ACC112 (cell line): ENCODE measurements around the gene CCDC51.
"Not testable (repeated sequence)": the region's sequence is repeated elsewhere in the genome, so short reads cannot be mapped to it uniquely, and the experiment has no call there.

Experiments
- H2AFZ ChIP-seq: fragments of 200-600 bp; sonication (generic); one replicate; pipeline ENCODE4 v1.6.0; 2017; ENCODE audit warnings: antibody characterized with exemption, low read length; ENCODE audit not compliant: unreplicated experiment
- H3K27ac ChIP-seq: fragments of 200-600 bp; sonication (generic); 2 replicates; pipeline ENCODE4 v1.5.1; 2014; ENCODE audit warnings: low read depth, mild to moderate bottlenecking, antibody characterized with exemption, low read length, moderate library complexity
- H3K27me3 ChIP-seq: fragments of 200-600 bp; sonication (generic); 2 replicates; pipeline ENCODE4 v1.6.1; 2014; ENCODE audit warnings: mild to moderate bottlenecking, antibody characterized with exemption, low read length, moderate library complexity, mixed read lengths; ENCODE audit not compliant: insufficient read depth
- H3K36me3 ChIP-seq: fragments of 200-600 bp; sonication (generic); 2 replicates; pipeline ENCODE4 v1.6.1; 2016; ENCODE audit warnings: mild to moderate bottlenecking, antibody characterized with exemption, low read length, moderate library complexity, mixed read lengths; ENCODE audit not compliant: insufficient read depth
- H3K4me1 ChIP-seq: fragments of 200-600 bp; sonication (generic); one replicate; pipeline ENCODE4 v1.6.1; 2016; ENCODE audit warnings: low read length, mixed read lengths; ENCODE audit not compliant: insufficient read depth, unreplicated experiment, control insufficient read depth
- H3K4me3 ChIP-seq: fragments of 200-600 bp; sonication (generic); 2 replicates; pipeline ENCODE4 v1.5.1; 2014; ENCODE audit warnings: mild to moderate bottlenecking, low read depth, low read length
- H3K79me2 ChIP-seq: fragments of 200-600 bp; sonication (generic); one replicate; pipeline ENCODE4 v1.6.0; 2016; ENCODE audit warnings: low read length; ENCODE audit not compliant: control insufficient read depth, unreplicated experiment, insufficient read depth

Gene CCDC51

GRCh38 chr3:48465531-48466378, 25.8 kb upstream of the CCDC51 start:
- Histone ChIP-seq H3K4me3 (peak overlapping the region; percentile 84), H3K36me3 (peaks cover 8% of the 10 kb centered on the region), H3K79me2 (peaks cover 46% of the 10 kb centered on the region), H3K4me1 (peaks cover 49% of the 10 kb centered on the region), H3K27me3 (no peaks in the 10 kb centered on the region), H2AFZ (no peak overlapping the region), H3K27ac (peak overlapping the region; percentile 97)

GRCh38 chr3:48465237-48465530, 25.3 kb upstream of the CCDC51 start:
- Histone ChIP-seq H2AFZ (no peak overlapping the region), H3K27me3 (no peaks in the 10 kb centered on the region), H3K79me2 (peaks cover 40% of the 10 kb centered on the region), H3K4me3 (no peak overlapping the region), H3K27ac (peak overlapping the region; percentile 97), H3K36me3 (peaks cover 10% of the 10 kb centered on the region), H3K4me1 (peaks cover 44% of the 10 kb centered on the region)

- H2AFZ ChIP-seq = no peak overlapping the region
- no peak overlapping the region for H3K4me3 ChIP-seq
- H3K79me2 ChIP-seq = peaks cover 36% of the 10 kb centered on the region
- H3K27ac ChIP-seq = peak overlapping the region; percentile 97
- H3K27me3 ChIP-seq = no peaks in the 10 kb centered on the region
- peaks cover 39% of the 10 kb centered on the region for H3K4me1 ChIP-seq
- H3K36me3 ChIP-seq = peaks cover 10% of the 10 kb centered on the region
Measured at GRCh38 chr3:48464713-48465221, 24.8 kb upstream of the CCDC51 start.

GRCh38 chr3:48463703-48464102, 23.8 kb upstream of the CCDC51 start:
- Histone ChIP-seq H3K27ac (no peak overlapping the region), H2AFZ (no peak overlapping the region), H3K79me2 (peaks cover 26% of the 10 kb centered on the region), H3K27me3 (no peaks in the 10 kb centered on the region), H3K4me3 (no peak overlapping the region), H3K4me1 (peaks cover 30% of the 10 kb centered on the region), H3K36me3 (peaks cover 15% of the 10 kb centered on the region)

- not testable (repeated sequence) for H3K27ac ChIP-seq, H2AFZ ChIP-seq, H3K27me3 ChIP-seq, H3K79me2 ChIP-seq, H3K4me3 ChIP-seq
- Histone ChIP-seq H3K36me3 (peaks cover 20% of the 10 kb centered on the region), H3K4me1 (peaks cover 11% of the 10 kb centered on the region)
Measured at GRCh38 chr3:48461767-48462166, 21.8 kb upstream of the CCDC51 start.

GRCh38 chr3:48460517-48460902, 20.6 kb upstream of the CCDC51 start:
- peaks cover 6% of the 10 kb centered on the region for H3K4me1 ChIP-seq
- no peak overlapping the region for H3K4me3 ChIP-seq
- no peaks in the 10 kb centered on the region for H3K27me3 ChIP-seq
- H3K79me2 ChIP-seq = no peaks in the 10 kb centered on the region
- no peak overlapping the region for H3K27ac ChIP-seq
- H3K36me3 ChIP-seq = peaks cover 20% of the 10 kb centered on the region
- H2AFZ ChIP-seq = no peak overlapping the region

GRCh38 chr3:48459773-48460516, 20.0 kb upstream of the CCDC51 start:
- Histone ChIP-seq H3K4me3 (no peak overlapping the region), H3K27ac (no peak overlapping the region), H3K36me3 (peaks cover 22% of the 10 kb centered on the region), H2AFZ (no peak overlapping the region), H3K27me3 (no peaks in the 10 kb centered on the region), H3K79me2 (no peaks in the 10 kb centered on the region), H3K4me1 (peaks cover 1% of the 10 kb centered on the region)

GRCh38 chr3:48459331-48459730, 19.4 kb upstream of the CCDC51 start:
- no peaks in the 10 kb centered on the region for H3K27me3 ChIP-seq
- H3K4me3 ChIP-seq = no peak overlapping the region
- H3K4me1 ChIP-seq = no peaks in the 10 kb centered on the region
- H3K27ac ChIP-seq = no peak overlapping the region
- no peaks in the 10 kb centered on the region for H3K79me2 ChIP-seq
- H3K36me3 ChIP-seq = peaks cover 23% of the 10 kb centered on the region
- H2AFZ ChIP-seq = no peak overlapping the region

- Histone ChIP-seq H3K4me3 (no peak overlapping the region), H3K79me2 (no peaks in the 10 kb centered on the region), H3K4me1 (no peaks in the 10 kb centered on the region), H3K36me3 (peaks cover 27% of the 10 kb centered on the region), H3K27ac (no peak overlapping the region), H3K27me3 (no peaks in the 10 kb centered on the region), H2AFZ (no peak overlapping the region)
Measured at GRCh38 chr3:48456456-48456855, 16.5 kb upstream of the CCDC51 start.

GRCh38 chr3:48451270-48451669, 11.4 kb upstream of the CCDC51 start:
- H3K27ac ChIP-seq = no peak overlapping the region
- peaks cover 26% of the 10 kb centered on the region for H3K79me2 ChIP-seq
- peaks cover 7% of the 10 kb centered on the region for H3K4me1 ChIP-seq
- peaks cover 8% of the 10 kb centered on the region; the same call in 1 of the 2 replicates for H3K36me3 ChIP-seq
- no peaks in the 10 kb centered on the region for H3K27me3 ChIP-seq
- no peak overlapping the region for H3K4me3 ChIP-seq
- no peak overlapping the region for H2AFZ ChIP-seq
